Panc1 (cell line): ENCODE data around the gene MCOLN1.
A peak's percentile ranks its signal among the peaks of the same experiment; 100 is the strongest.

ENCODE experiments used
- CTCF ChIP-seq: fragments of 450-650 bp; IDR thresholded peaks from 2 replicates; pipeline ENCODE4 v1.5.1; 2017; ENCODE audit warnings: mild to moderate bottlenecking
- POLR2AphosphoS5 ChIP-seq: IDR thresholded peaks from 2 replicates; pipeline ENCODE4 v1.6.1; 2012; ENCODE audit warnings: mild to moderate bottlenecking, low read depth, low read length, moderate library complexity
- REST ChIP-seq, 2 experiments: IDR thresholded peaks; 2 replicates each; pipeline ENCODE4 v1.6.1; 2011 to 2012; ENCODE audit warnings: low read depth in 2 of 2, control low read depth in 1 of 2, low read length in 1 of 2, mild to moderate bottlenecking in 1 of 2, moderate library complexity in 1 of 2; ENCODE audit not compliant: insufficient read depth in 1 of 2
- SIN3A ChIP-seq: IDR thresholded peaks from 2 replicates; pipeline ENCODE4 v1.6.1; 2012; ENCODE audit warnings: low read depth, mild to moderate bottlenecking, low read length, moderate library complexity, borderline replicate concordance; ENCODE audit not compliant: insufficient read depth
- TCF7L2 ChIP-seq: IDR thresholded peaks from 2 replicates; pipeline ENCODE4 v1.6.1; 2011; ENCODE audit warnings: mild to moderate bottlenecking, low read depth, low read length, inconsistent platforms

GRCh38 chr19:7562646-7563393, 40.4 kb downstream of the MCOLN1 start:
- TF ChIP-seq CTCF (no peak), SIN3A (no peak), TCF7L2 (no peak), POLR2AphosphoS5 (no peak), REST (IDR thresholded peaks at IDR 0.05; ENCODE audit: insufficient read depth in 1 of 2, low read depth in 2 of 2, low read length in 1 of 2) (peak; percentile 96)
